ENCODE results near the gene MRC2.

DNA sequence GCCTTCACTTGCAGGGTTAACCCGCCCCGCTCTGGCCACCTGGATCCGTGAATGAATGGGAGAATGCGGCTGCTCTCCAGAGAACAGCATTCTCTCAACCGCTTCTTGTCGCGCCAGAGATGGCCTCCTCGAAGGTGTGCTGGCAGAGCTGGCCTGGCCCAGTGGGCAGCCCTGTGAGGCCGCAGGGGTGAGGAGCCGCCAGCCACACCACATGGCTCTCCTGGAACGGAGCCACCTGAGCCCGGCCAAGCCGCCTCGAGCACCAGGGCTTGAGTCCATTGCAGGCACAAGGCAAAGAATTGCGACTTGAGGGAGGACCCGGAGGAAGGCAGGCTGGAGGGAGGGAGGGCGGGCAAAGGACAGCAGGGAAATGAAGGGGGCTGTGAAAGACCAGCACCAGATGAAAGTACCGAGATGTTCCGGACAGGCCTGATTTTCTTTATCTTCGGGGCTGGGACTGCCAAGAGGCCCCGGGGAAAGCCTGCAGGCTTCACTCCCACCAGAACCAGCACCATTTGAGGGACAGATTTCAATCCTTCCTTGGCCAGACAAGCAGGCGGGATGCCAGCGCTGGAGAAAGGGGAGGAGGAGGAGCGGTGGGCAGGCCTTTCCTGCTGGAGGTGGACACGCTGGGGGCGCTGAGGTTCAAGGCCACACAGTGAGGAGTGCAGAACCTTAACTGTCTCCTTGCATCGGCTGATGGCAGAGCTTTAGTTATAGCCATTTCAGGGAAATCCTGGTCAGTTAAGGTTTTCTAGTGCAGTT, 69.4 kb downstream of the MRC2 start:
- TF ChIP-seq SIX5 (IDR thresholded peaks at IDR 0.05; ENCODE audit: borderline replicate concordance in 1 of 2, insufficient read depth in 1 of 2, low read depth in 1 of 2, low read length in 2 of 2) (no peak), ZFP1 (CRISPR knock-in tag; IDR thresholded peaks at IDR 0.05) (no peak), MCM2 (IDR thresholded peaks at IDR 0.05; ENCODE audit: low read depth) (no peak), SIN3B (IDR thresholded peaks at IDR 0.05; ENCODE audit: low read depth) (no peak), SRSF3 (IDR thresholded peaks at IDR 0.05; ENCODE audit: insufficient read depth, low read length) (no peak), SP1 (CRISPR knock-in tag; IDR thresholded peaks at IDR 0.05) (no peak), TAF7 (tag; IDR thresholded peaks at IDR 0.05) (no peak), PKNOX1 (IDR thresholded peaks at IDR 0.05) (no peak), ATF7 (IDR thresholded peaks at IDR 0.05) (no peak), XRCC5 (IDR thresholded peaks at IDR 0.05; ENCODE audit: low read depth, low read length) (no peak)
- TF ChIP-seq, protein P1, sequence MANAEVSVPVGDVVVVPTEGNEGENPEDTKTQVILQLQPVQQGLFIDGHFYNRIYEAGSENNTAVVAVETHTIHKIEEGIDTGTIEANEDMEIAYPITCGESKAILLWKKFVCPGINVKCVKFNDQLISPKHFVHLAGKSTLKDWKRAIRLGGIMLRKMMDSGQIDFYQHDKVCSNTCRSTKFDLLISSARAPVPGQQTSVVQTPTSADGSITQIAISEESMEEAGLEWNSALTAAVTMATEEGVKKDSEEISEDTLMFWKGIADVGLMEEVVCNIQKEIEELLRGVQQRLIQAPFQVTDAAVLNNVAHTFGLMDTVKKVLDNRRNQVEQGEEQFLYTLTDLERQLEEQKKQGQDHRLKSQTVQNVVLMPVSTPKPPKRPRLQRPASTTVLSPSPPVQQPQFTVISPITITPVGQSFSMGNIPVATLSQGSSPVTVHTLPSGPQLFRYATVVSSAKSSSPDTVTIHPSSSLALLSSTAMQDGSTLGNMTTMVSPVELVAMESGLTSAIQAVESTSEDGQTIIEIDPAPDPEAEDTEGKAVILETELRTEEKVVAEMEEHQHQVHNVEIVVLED (CRISPR knock-in tag; IDR thresholded peaks at IDR 0.05): no peak

Data from K562 (cell line).